Osteoblast (primary cell): ENCODE results near the gene SLC38A1. TPM values are rescaled to one million over a fixed set of nuclear protein-coding genes. Genes with fewer than 3 reads are reported as not detected.

Experiments used
- DNase-seq: peaks from one replicate; pipeline ENCODE4 v3.0.0; 2011; ENCODE audit warnings: low spot score, mixed read lengths; ENCODE audit not compliant: insufficient read length; ENCODE audit errors: missing footprints
- H2AFZ ChIP-seq: 2 replicates; pipeline ENCODE4 v1.6.0; 2011; ENCODE audit warnings: mild to moderate bottlenecking, low read length
- H3K27ac ChIP-seq: 2 replicates; pipeline ENCODE4 v1.5.1; 2011; ENCODE audit warnings: mild to moderate bottlenecking, low read depth, low read length, moderate library complexity
- H3K27me3 ChIP-seq: 2 replicates; pipeline ENCODE4 v1.6.0; 2012; ENCODE audit warnings: mild to moderate bottlenecking, control low read depth, inconsistent platforms, low read length, moderate library complexity; ENCODE audit not compliant: insufficient read depth
- H3K36me3 ChIP-seq: 2 replicates; pipeline ENCODE4 v1.5.1; 2011; ENCODE audit warnings: mild to moderate bottlenecking, low read length, control low read depth, moderate library complexity; ENCODE audit not compliant: insufficient read depth
- H3K4me1 ChIP-seq: 2 replicates; pipeline ENCODE4 v1.5.1; 2011; ENCODE audit warnings: mild to moderate bottlenecking, low read length, control low read depth, moderate library complexity; ENCODE audit not compliant: insufficient read depth
- H3K4me2 ChIP-seq: 2 replicates; pipeline ENCODE4 v1.6.0; 2011; ENCODE audit warnings: mild to moderate bottlenecking, low read length; ENCODE audit not compliant: insufficient read depth
- H3K4me3 ChIP-seq: fragments of 200-600 bp; sonication (generic); 3 replicates; pipeline ENCODE4 v1.5.1; 2012; ENCODE audit warnings: mild to moderate bottlenecking, low read length, inconsistent platforms; ENCODE audit not compliant: insufficient read depth
- H3K79me2 ChIP-seq: 2 replicates; pipeline ENCODE4 v1.6.0; 2012; ENCODE audit warnings: mild to moderate bottlenecking, low read length, control low read depth, inconsistent platforms; ENCODE audit not compliant: insufficient read depth
- H3K9me3 ChIP-seq: 2 replicates; pipeline ENCODE4 v1.5.1; 2011; ENCODE audit warnings: low read depth, low read length, control low read depth
- H4K20me1 ChIP-seq: 2 replicates; pipeline ENCODE4 v1.6.0; 2012; ENCODE audit warnings: mild to moderate bottlenecking, low read length, control low read depth; ENCODE audit not compliant: insufficient read depth
- CTCF ChIP-seq: IDR thresholded peaks from 2 replicates; pipeline ENCODE4 v1.5.1; 2011; ENCODE audit warnings: mild to moderate bottlenecking, low read depth, low read length, moderate library complexity; ENCODE audit errors: extremely low read depth
- total RNA-seq: library from RNA; depleted of rRNA; stranded (reverse); fragments of >200 nt; gene quantifications from 2 replicates; pipeline ENCODE4 v1.2.3, GENCODE V29; 2012

Gene SLC38A1
- total RNA-seq, 1 donor, result 29.7 TPM

DNA sequence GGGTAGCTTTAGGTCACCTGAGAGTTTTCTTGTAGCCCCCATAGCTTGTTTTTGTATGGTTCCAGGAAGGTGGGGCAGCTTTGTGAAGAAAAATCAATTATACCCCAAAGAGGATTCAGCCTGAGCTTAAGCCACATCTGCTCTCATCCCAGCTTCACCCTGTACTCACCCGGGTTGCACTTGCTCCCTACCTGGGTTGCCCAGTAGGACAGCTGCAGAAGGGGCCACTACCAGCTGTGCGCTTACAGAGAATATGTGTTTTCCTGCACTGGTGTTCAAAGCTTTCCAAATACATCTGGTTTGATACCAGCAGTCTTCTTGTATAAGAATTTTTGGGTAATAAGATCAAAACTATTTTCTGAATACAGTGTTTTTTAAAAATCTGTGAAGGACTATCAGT lies 3.0 kb upstream of the SLC38A1 start:
- Histone ChIP-seq H2AFZ (no peak overlapping the region), H3K4me1 (peaks cover 18% of the 10 kb centered on the region), H3K79me2 (peaks cover 3% of the 10 kb centered on the region), H3K9me3 (no peaks in the 10 kb centered on the region), H4K20me1 (no peaks in the 10 kb centered on the region), H3K27ac (no peak overlapping the region), H3K4me2 (no peak overlapping the region), H3K36me3 (no peaks in the 10 kb centered on the region), H3K4me3 (no peak overlapping the region), H3K27me3 (peaks cover 43% of the 10 kb centered on the region)
- no peak for TF ChIP-seq CTCF
- no peak for DNase-seq

GRCh38 chr12:46269429-46270241 lies 792 bp upstream of the SLC38A1 start:
- H3K9me3 ChIP-seq, result no peaks in the 10 kb centered on the region
- H3K27ac ChIP-seq, result no peak overlapping the region
- H3K4me1 ChIP-seq, result peaks cover 19% of the 10 kb centered on the region
- H3K79me2 ChIP-seq, result peaks cover 23% of the 10 kb centered on the region
- H2AFZ ChIP-seq, result peak overlapping the region; percentile 91
- peak overlapping the region; percentile 76 for H3K4me3 ChIP-seq
- peak; percentile 88 for DNase-seq
- H3K27me3 ChIP-seq, result peaks cover 49% of the 10 kb centered on the region
- TF ChIP-seq CTCF, result no peak
- peak overlapping the region; percentile 92 for H3K4me2 ChIP-seq
- peaks cover 3% of the 10 kb centered on the region for H4K20me1 ChIP-seq
- no peaks in the 10 kb centered on the region for H3K36me3 ChIP-seq

DNA sequence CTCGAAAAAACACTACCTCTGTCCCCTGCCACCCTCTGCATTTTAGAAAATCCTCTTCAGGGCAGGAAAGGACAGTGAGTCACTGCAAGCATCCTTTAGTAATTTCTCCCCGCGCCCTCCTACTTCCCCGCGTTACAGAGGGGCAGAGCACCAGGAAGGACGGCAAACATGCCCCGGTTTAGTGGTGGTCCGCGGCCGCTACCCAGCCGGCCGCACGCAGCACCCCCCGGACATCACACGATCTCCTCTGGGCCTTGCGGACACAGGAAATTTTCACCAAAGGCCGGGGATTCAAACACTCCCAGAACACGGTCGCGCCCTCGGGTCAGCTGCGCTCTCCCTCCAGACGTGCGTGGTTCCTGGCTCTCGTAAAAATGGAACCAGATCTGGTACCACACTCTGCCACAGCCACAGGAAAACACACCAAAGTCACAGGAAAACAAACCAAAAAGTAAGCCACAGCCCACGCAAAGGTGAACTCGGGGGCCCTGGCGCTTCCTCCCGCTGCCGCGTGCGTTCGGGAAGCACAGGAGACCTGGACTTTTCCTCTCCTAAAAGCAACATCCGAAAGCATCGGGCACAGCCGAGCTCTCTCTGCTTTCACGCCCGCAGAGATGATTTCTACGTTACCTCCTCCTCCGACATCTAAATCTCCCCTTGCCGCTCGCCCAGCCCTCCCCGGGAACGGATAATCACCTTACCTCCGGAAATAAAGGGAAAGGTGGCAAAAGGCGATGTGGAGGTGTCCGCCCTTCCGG lies 839 bp downstream of the SLC38A1 start:
- H3K4me2 ChIP-seq, result peak overlapping the region; percentile 92
- peaks cover 19% of the 10 kb centered on the region for H3K4me1 ChIP-seq
- H3K9me3 ChIP-seq, result no peaks in the 10 kb centered on the region
- TF ChIP-seq CTCF, result no peak
- no peaks in the 10 kb centered on the region for H3K36me3 ChIP-seq
- H3K27me3 ChIP-seq, result peaks cover 49% of the 10 kb centered on the region
- H3K79me2 ChIP-seq, result peaks cover 31% of the 10 kb centered on the region
- H3K27ac ChIP-seq, result no peak overlapping the region
- peak overlapping the region; percentile 91 for H2AFZ ChIP-seq
- peaks cover 3% of the 10 kb centered on the region for H4K20me1 ChIP-seq
- peak; percentile 88 for DNase-seq
- peak overlapping the region; percentile 76 for H3K4me3 ChIP-seq

DNA sequence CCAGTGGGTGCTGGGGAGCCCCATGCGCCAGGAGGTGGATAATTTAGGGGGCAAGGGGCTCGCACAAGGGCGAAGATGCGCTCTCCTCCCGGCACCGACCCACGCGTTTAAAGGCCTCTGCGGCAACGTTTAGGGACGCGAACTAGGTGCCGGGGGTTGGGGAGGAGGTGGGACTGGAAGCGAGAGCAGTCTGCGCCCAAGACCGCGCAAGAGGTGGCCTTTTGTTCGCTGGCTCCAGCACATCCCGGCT lies 1.3 kb downstream of the SLC38A1 start:
- H2AFZ ChIP-seq, result peak overlapping the region; percentile 91
- no peak overlapping the region for H3K27ac ChIP-seq

More for the DNA sequence above, 1.3 kb downstream of the SLC38A1 start:
- Histone ChIP-seq H3K9me3 (no peaks in the 10 kb centered on the region), H3K79me2 (peaks cover 33% of the 10 kb centered on the region), H3K4me1 (peaks cover 19% of the 10 kb centered on the region), H4K20me1 (peaks cover 3% of the 10 kb centered on the region), H3K4me2 (peak overlapping the region; percentile 92), H3K36me3 (no peaks in the 10 kb centered on the region), H3K4me3 (peak overlapping the region; percentile 76), H3K27me3 (peaks cover 49% of the 10 kb centered on the region)
- no peak for TF ChIP-seq CTCF
- no peak for DNase-seq
